Neutrophil (primary cell): ENCODE measurements around the gene CCR5AS.

Experiments
- H3K27ac ChIP-seq: fragments of 200-600 bp; sonication (generic); 2 replicates; pipeline ENCODE4 v1.5.1; 2016; ENCODE audit warnings: mild to moderate bottlenecking, moderate library complexity
- H3K27me3 ChIP-seq: fragments of 200-600 bp; sonication (generic); 2 replicates; pipeline ENCODE4 v1.6.0; 2016; ENCODE audit warnings: mild to moderate bottlenecking
- H3K36me3 ChIP-seq: fragments of 200-600 bp; sonication (generic); 2 replicates; pipeline ENCODE4 v1.5.1; 2017
- H3K4me1 ChIP-seq, 2 experiments: fragments of 200-600 bp in 1 of 2; sonication (generic) in 1 of 2; 1 replicate in 1 of 2; 2 replicates in 1 of 2; pipeline versions ENCODE4 v1.5.1 to v1.6.1; 2013 to 2016; ENCODE audit warnings: low read depth in 1 of 2, low read length in 1 of 2, mild to moderate bottlenecking in 1 of 2, moderate library complexity in 1 of 2; ENCODE audit not compliant: control insufficient read depth in 1 of 2, insufficient read depth in 1 of 2
- H3K4me3 ChIP-seq, 2 experiments: fragments of 200-600 bp in 1 of 2; sonication (generic) in 1 of 2; 1 replicate in 1 of 2; 2 replicates in 1 of 2; pipeline ENCODE4 v1.5.1; 2013 to 2016; ENCODE audit warnings: low read depth in 1 of 2, low read length in 1 of 2, mild to moderate bottlenecking in 1 of 2, moderate library complexity in 1 of 2
- H3K9me3 ChIP-seq: fragments of 200-600 bp; sonication (generic); 2 replicates; pipeline ENCODE4 v1.5.1; 2016
- CTCF ChIP-seq: fragments of 200-600 bp; sonication (generic); IDR thresholded peaks from 2 replicates; pipeline ENCODE4 v1.5.1; 2016; ENCODE audit warnings: antibody characterized with exemption

Gene CCR5AS

DNA sequence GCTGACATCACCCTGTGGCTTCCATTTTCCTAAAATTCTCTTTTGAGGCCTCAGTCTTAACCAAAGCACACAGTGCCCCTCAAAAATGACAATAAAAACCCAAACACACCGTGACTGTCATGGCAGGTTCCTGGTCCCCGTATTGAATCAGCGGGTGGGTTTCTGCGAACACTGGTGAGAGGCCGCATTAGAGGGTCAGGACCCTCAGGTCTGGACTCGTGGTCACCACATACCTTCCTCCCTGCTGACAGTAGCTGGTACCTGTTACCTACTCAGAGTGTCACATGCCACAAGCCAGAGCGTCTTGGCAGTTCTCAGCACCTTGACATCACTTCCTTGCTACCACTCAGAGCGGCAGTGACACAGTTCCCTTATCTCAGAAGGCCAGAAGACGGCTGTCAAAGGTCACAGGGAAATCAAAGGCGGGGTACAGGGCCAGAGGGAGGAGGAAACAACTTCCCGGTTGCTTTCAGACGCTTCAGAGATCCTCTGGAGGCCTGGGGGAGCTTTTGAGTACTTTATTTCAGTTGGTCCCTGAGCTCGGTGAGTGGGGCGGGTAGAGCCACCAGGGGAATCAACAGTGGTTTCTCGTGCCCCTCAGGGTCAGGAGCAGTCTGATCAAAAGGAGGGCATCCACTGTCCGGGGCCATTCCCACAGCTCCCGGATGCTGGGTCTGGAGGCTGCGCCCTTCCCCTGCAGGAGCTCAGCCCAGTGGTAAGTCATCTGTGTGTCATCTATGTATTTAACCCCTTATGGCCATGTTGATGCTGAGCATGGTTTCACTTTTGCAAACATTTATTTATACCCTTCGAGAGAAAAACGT lies at the start of gene CCR5AS, which contains the start of gene CCRL2:
Gene CCR5AS (minus strand): TSS at position 279 of the 824 bp plus-strand sequence.
Gene CCRL2 (plus strand): TSS at position 472 of the 824 bp plus-strand sequence. CDS start 821 bp downstream, outside the sequence.
- Histone ChIP-seq H3K27ac (peak within 1 kb of the TSS; percentile 83), H3K4me1 (peaks cover 33 to 34% of the 10 kb centered on the region in 2 experiments), H3K36me3 (no peaks in the 10 kb centered on the region), H3K9me3 (no peaks in the 10 kb centered on the region), H3K4me3 (peak within 1 kb of the TSS; percentile 18 to 45), H3K27me3 (no peaks in the 10 kb centered on the region)
- TF ChIP-seq CTCF, result no peak

- no peaks in the 10 kb centered on the region for H3K9me3 ChIP-seq
- peaks cover 49% of the 10 kb centered on the region for H3K36me3 ChIP-seq
- peaks cover 26% of the 10 kb centered on the region in 2 experiments for H3K4me1 ChIP-seq
- TF ChIP-seq CTCF, result no peak
- H3K27me3 ChIP-seq, result no peaks in the 10 kb centered on the region
- no peak overlapping the region for H3K4me3 ChIP-seq
- peak overlapping the region; percentile 88 for H3K27ac ChIP-seq
Observed at GRCh38 chr3:46456118-46456517, 49.3 kb upstream of the CCR5AS start.

GRCh38 chr3:46455231-46456115 lies 48.6 kb upstream of the CCR5AS start:
- peak overlapping the region; percentile 88 for H3K27ac ChIP-seq
- H3K4me1 ChIP-seq, result peaks cover 20% of the 10 kb centered on the region in 2 experiments
- H3K27me3 ChIP-seq, result no peaks in the 10 kb centered on the region
- no peaks in the 10 kb centered on the region for H3K9me3 ChIP-seq
- no peak overlapping the region for H3K4me3 ChIP-seq
- peaks cover 55% of the 10 kb centered on the region for H3K36me3 ChIP-seq
- no peak for TF ChIP-seq CTCF

- H3K27ac ChIP-seq, result peak overlapping the region; percentile 88
- no peak overlapping the region for H3K4me3 ChIP-seq
- H3K27me3 ChIP-seq, result no peaks in the 10 kb centered on the region
- H3K4me1 ChIP-seq, result peaks cover 11% of the 10 kb centered on the region in 2 experiments
- no peak for TF ChIP-seq CTCF
- H3K9me3 ChIP-seq, result no peaks in the 10 kb centered on the region
- peaks cover 62% of the 10 kb centered on the region for H3K36me3 ChIP-seq
Observed at GRCh38 chr3:46454606-46455005, 47.7 kb upstream of the CCR5AS start.

DNA sequence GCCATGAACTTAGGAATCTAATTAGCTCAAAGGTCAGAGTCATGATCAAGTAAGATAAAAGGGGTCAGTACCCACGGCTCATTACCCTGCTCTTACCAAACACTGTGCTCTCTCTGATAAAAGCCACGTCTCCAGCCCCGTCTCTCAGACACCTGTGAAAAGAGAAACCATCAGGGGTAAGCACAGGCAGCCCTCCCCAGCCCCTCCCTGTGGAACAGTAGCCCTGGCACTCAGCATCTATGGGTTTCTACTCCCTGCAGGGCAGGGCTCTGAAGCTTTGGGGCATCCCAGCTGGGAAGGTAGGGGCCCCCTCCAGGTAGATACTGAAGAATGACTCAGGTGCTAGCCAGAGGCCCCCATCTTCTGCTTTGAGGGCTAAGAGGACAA lies 47.3 kb upstream of the CCR5AS start:
- no peak overlapping the region for H3K4me3 ChIP-seq
- H3K36me3 ChIP-seq, result peaks cover 66% of the 10 kb centered on the region
- H3K27me3 ChIP-seq, result no peaks in the 10 kb centered on the region
- no peaks in the 10 kb centered on the region for H3K9me3 ChIP-seq
- H3K27ac ChIP-seq, result peak overlapping the region; percentile 88
- no peak for TF ChIP-seq CTCF
- H3K4me1 ChIP-seq, result peaks cover 7% of the 10 kb centered on the region in 2 experiments
